Parathyroid adenoma (tissue), 2 donors: ENCODE measurements around the gene SPEF2.

Experiments used
- H2AFZ ChIP-seq: fragments of 300-600 bp; sonication (generic); one replicate; pipeline ENCODE4 v1.7.0; 2017; ENCODE audit warnings: antibody characterized with exemption, mild to moderate bottlenecking
- H3K27ac ChIP-seq: fragments of 300-600 bp; sonication (generic); one replicate; pipeline ENCODE4 v1.7.0; 2017
- H3K27me3 ChIP-seq: fragments of 300-600 bp; sonication (generic); one replicate; pipeline ENCODE4 v1.7.0; 2017; ENCODE audit warnings: low read length; ENCODE audit not compliant: control insufficient read depth, insufficient read depth
- H3K36me3 ChIP-seq: fragments of 300-600 bp; sonication (generic); one replicate; pipeline ENCODE4 v1.7.0; 2017; ENCODE audit warnings: low read length; ENCODE audit not compliant: control insufficient read depth, insufficient read depth
- H3K4me1 ChIP-seq: fragments of 300-600 bp; sonication (generic); one replicate; pipeline ENCODE4 v1.7.0; 2017; ENCODE audit warnings: control low read depth
- H3K4me2 ChIP-seq: fragments of 300-600 bp; sonication (generic); one replicate; pipeline ENCODE4 v1.7.0; 2017; ENCODE audit warnings: low read length
- H3K4me3 ChIP-seq: fragments of 300-600 bp; sonication (generic); one replicate; pipeline ENCODE4 v1.7.0; 2017; ENCODE audit warnings: low read depth, low read length
- H3K79me2 ChIP-seq: fragments of 300-600 bp; sonication (generic); one replicate; pipeline ENCODE4 v1.7.0; 2017; ENCODE audit warnings: control low read depth
- H3K9ac ChIP-seq: fragments of 300-600 bp; sonication (generic); one replicate; pipeline ENCODE4 v1.7.0; 2017; ENCODE audit warnings: mild to moderate bottlenecking
- H3K9me3 ChIP-seq: fragments of 300-600 bp; sonication (generic); one replicate; pipeline ENCODE4 v1.7.0; 2017; ENCODE audit warnings: low read length; ENCODE audit not compliant: control insufficient read depth
- CTCF ChIP-seq: fragments of 300-600 bp; sonication (generic); IDR thresholded peaks from one replicate; pipeline ENCODE4 v1.7.0; 2017; ENCODE audit warnings: antibody characterized with exemption, mild to moderate bottlenecking
- donor health status: primary hyperparathyroidism.

Gene SPEF2

GRCh38 chr5:35753500-35753899 lies 135.8 kb downstream of the SPEF2 start:
- H3K27me3 ChIP-seq = no peaks in the 10 kb centered on the region
- H3K9ac ChIP-seq = no peak overlapping the region
- TF ChIP-seq CTCF = no peak
- no peaks in the 10 kb centered on the region for H3K4me1 ChIP-seq
- no peaks in the 10 kb centered on the region for H3K9me3 ChIP-seq
- no peaks in the 10 kb centered on the region for H3K36me3 ChIP-seq
- no peak overlapping the region for H3K4me3 ChIP-seq
- H3K79me2 ChIP-seq = no peaks in the 10 kb centered on the region
- H3K4me2 ChIP-seq = no peak overlapping the region
- no peak overlapping the region for H3K27ac ChIP-seq
- H2AFZ ChIP-seq = no peak overlapping the region

GRCh38 chr5:35754481-35754880 lies 136.8 kb downstream of the SPEF2 start:
- no peak overlapping the region for H3K9ac ChIP-seq
- no peak overlapping the region for H2AFZ ChIP-seq
- no peaks in the 10 kb centered on the region for H3K79me2 ChIP-seq
- H3K4me2 ChIP-seq = no peak overlapping the region
- no peaks in the 10 kb centered on the region for H3K9me3 ChIP-seq
- no peak for TF ChIP-seq CTCF
- H3K4me3 ChIP-seq = no peak overlapping the region
- H3K27ac ChIP-seq = no peak overlapping the region
- no peaks in the 10 kb centered on the region for H3K36me3 ChIP-seq
- H3K27me3 ChIP-seq = no peaks in the 10 kb centered on the region
- no peaks in the 10 kb centered on the region for H3K4me1 ChIP-seq

GRCh38 chr5:35755966-35756365 lies 138.3 kb downstream of the SPEF2 start:
- no peaks in the 10 kb centered on the region for H3K27me3 ChIP-seq
- no peaks in the 10 kb centered on the region for H3K4me1 ChIP-seq
- no peaks in the 10 kb centered on the region for H3K79me2 ChIP-seq
- H3K9ac ChIP-seq = no peak overlapping the region
- H3K36me3 ChIP-seq = no peaks in the 10 kb centered on the region
- H3K9me3 ChIP-seq = no peaks in the 10 kb centered on the region
- no peak overlapping the region for H3K27ac ChIP-seq
- TF ChIP-seq CTCF = no peak
- H2AFZ ChIP-seq = no peak overlapping the region
- no peak overlapping the region for H3K4me3 ChIP-seq
- no peak overlapping the region for H3K4me2 ChIP-seq

GRCh38 chr5:35758151-35758724 lies 140.6 kb downstream of the SPEF2 start:
- Histone ChIP-seq H3K27ac (no peak overlapping the region), H3K9ac (no peak overlapping the region), H3K36me3 (no peaks in the 10 kb centered on the region), H2AFZ (no peak overlapping the region), H3K4me3 (no peak overlapping the region), H3K4me1 (no peaks in the 10 kb centered on the region), H3K79me2 (no peaks in the 10 kb centered on the region), H3K27me3 (no peaks in the 10 kb centered on the region), H3K4me2 (no peak overlapping the region), H3K9me3 (no peaks in the 10 kb centered on the region)
- TF ChIP-seq CTCF = no peak

- Histone ChIP-seq H3K27ac (no peak overlapping the region), H3K9ac (no peak overlapping the region), H3K79me2 (no peaks in the 10 kb centered on the region), H3K36me3 (no peaks in the 10 kb centered on the region), H3K9me3 (no peaks in the 10 kb centered on the region), H3K27me3 (no peaks in the 10 kb centered on the region), H3K4me2 (no peak overlapping the region), H3K4me1 (no peaks in the 10 kb centered on the region), H3K4me3 (no peak overlapping the region), H2AFZ (no peak overlapping the region)
- TF ChIP-seq CTCF = no peak
Measured at GRCh38 chr5:35761541-35761940, 143.9 kb downstream of the SPEF2 start.
